Measurements from ENCODE around the gene KDM1B.

DNA sequence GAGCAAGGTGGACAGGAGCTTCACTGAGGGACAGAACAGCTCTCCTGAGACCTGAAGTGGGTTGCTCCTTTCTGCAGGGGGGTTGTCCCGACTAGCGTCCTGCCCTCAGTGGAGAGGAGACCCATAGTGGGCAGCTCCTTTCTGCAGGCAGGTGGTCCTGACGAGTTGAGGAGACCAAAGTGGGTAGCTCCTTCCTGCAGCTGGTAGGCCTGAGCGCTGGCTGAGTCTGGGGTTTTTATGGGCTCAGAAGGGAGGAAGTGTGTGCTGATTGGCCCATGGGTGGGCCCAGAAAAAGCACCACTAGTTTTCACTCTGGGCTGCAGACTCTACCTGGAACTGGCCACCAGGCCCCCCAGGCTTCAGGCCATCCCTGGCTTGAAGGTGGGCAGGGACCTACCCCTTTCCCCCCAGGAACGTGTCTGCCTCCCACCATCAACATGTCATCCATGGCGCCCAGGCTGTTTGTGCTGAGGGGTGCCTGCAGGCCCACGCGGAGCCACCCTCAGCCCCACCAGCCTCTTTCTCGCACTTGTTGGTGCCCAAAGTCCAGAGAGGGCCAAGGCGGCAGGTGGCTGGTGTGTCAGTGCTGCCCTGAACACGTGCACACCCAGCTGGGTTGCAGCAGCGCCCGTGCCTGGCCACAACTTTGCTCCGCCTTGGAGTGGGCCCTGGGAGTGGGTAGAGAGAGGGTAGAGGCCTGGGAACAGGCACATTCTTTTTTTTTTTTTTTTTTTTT lies 110.7 kb downstream of the KDM1B start:
- TF ChIP-seq, protein P1, sequence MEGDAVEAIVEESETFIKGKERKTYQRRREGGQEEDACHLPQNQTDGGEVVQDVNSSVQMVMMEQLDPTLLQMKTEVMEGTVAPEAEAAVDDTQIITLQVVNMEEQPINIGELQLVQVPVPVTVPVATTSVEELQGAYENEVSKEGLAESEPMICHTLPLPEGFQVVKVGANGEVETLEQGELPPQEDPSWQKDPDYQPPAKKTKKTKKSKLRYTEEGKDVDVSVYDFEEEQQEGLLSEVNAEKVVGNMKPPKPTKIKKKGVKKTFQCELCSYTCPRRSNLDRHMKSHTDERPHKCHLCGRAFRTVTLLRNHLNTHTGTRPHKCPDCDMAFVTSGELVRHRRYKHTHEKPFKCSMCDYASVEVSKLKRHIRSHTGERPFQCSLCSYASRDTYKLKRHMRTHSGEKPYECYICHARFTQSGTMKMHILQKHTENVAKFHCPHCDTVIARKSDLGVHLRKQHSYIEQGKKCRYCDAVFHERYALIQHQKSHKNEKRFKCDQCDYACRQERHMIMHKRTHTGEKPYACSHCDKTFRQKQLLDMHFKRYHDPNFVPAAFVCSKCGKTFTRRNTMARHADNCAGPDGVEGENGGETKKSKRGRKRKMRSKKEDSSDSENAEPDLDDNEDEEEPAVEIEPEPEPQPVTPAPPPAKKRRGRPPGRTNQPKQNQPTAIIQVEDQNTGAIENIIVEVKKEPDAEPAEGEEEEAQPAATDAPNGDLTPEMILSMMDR (IDR thresholded peaks at IDR 0.05): no peak
- no peak for TF ChIP-seq POLR2A (IDR thresholded peaks at IDR 0.05)
